CD4-positive, alpha-beta T cell (primary cell): ENCODE results near the gene HS6ST3. TPM values are rescaled to one million over a fixed set of nuclear protein-coding genes. Genes with fewer than 3 reads are reported as not detected.
A peak's percentile ranks its signal among the peaks of the same experiment; 100 is the strongest.

Source experiments
- ATAC-seq: fragments of 200-7000 bp; cut with Tn5 transposase; one replicate; pipeline ENCODE4 v1.10.0; 2022; ENCODE audit warnings: mild to moderate bottlenecking; ENCODE audit not compliant: poor library complexity
- CTCF ChIA-PET: fragments of 350-600 bp; sonication (Branson Sonifier 250); formaldehyde crosslinking; loops from one replicate; lab custom pipeline; 2021; ENCODE audit warnings: antibody characterized with exemption, inconsistent platforms; lab: Charles Lee
- POLR2A ChIA-PET: fragments of 350-600 bp; sonication (Branson Sonifier 250); formaldehyde crosslinking; loops from one replicate; lab custom pipeline; 2021; ENCODE audit warnings: antibody characterized with exemption, inconsistent platforms; lab: Charles Lee
- DNase-seq, 14 experiments: peaks; one replicate each; pipeline ENCODE4 v3.0.0-alpha.2; 2013 to 2020; ENCODE audit warnings: mixed read lengths in 2 of 14
- H3K27ac ChIP-seq, 2 donors: one replicate each; pipeline versions ENCODE4 v1.5.1 to v1.7.0; 2013; ENCODE audit warnings: low read length in 2 of 2, low read depth in 1 of 2, mild to moderate bottlenecking in 1 of 2
- H3K27me3 ChIP-seq, 2 experiments: 1 replicate in 1 of 2; 2 replicates in 1 of 2; pipeline versions ENCODE4 v1.6.1 to v1.7.0; 2013; ENCODE audit warnings: low read length in 2 of 2, control low read depth in 1 of 2, mild to moderate bottlenecking in 1 of 2, moderate library complexity in 1 of 2; ENCODE audit not compliant: insufficient read depth in 2 of 2, control insufficient read depth in 1 of 2
- H3K36me3 ChIP-seq: one replicate; pipeline ENCODE4 v1.6.1; 2013; ENCODE audit warnings: low read length, control low read depth; ENCODE audit not compliant: insufficient read depth
- H3K4me1 ChIP-seq: one replicate; pipeline ENCODE4 v1.6.1; 2013; ENCODE audit warnings: low read length, control low read depth; ENCODE audit not compliant: insufficient read depth
- H3K4me3 ChIP-seq: one replicate; pipeline ENCODE4 v1.5.1; 2013; ENCODE audit warnings: mild to moderate bottlenecking, low read length, moderate library complexity
- H3K9me3 ChIP-seq, 2 experiments: 1 replicate in 1 of 2; 2 replicates in 1 of 2; pipeline versions ENCODE4 v1.6.1 to v1.7.0; 2013; ENCODE audit warnings: low read length in 2 of 2, mild to moderate bottlenecking in 2 of 2, control low read depth in 1 of 2, moderate library complexity in 1 of 2; ENCODE audit not compliant: control insufficient read depth in 1 of 2, insufficient read depth in 1 of 2
- H3K27ac Mint-ChIP-seq: one replicate; pipeline ENCODE4 v1.8.0; 2020; ENCODE audit warnings: mixed read lengths
- H3K27me3 Mint-ChIP-seq: one replicate; pipeline ENCODE4 v1.8.0; 2021; ENCODE audit warnings: mixed read lengths
- H3K36me3 Mint-ChIP-seq: one replicate; pipeline ENCODE4 v1.8.0; 2021; ENCODE audit warnings: low read depth, mixed read lengths
- H3K4me1 Mint-ChIP-seq: one replicate; pipeline ENCODE4 v1.8.0; 2021; ENCODE audit warnings: low read depth, mixed read lengths
- H3K4me3 Mint-ChIP-seq: one replicate; pipeline ENCODE4 v1.8.0; 2020; ENCODE audit warnings: mild to moderate bottlenecking, mixed read lengths
- H3K9me3 Mint-ChIP-seq: one replicate; pipeline ENCODE4 v1.8.0; 2020; ENCODE audit warnings: mixed read lengths
- intact Hi-C, 2 experiments: fragments of 100-400 bp; cut with DNase I in 1 of 2; cut with micrococcal nuclease in 1 of 2; formaldehyde crosslinking; loops; one replicate each; pipeline versions ENCODE4 v1.15.1 to v1.9.0; 2023 to 2025; cut with DNase I, micrococcal nuclease
- total RNA-seq, 174 experiments: library from RNA in 2 of 174; stranded (reverse) in 2 of 174; gene quantifications; one replicate each; pipeline ENCODE4 v1.2.3 and lab custom pipeline; 2021 to 2026
- TF ChIP-seq, protein P1 (sequence below): fragments of 200-600 bp; IDR thresholded peaks from one replicate; pipeline ENCODE4 v1.8.0; 2022; ENCODE audit warnings: antibody characterized with exemption, mild to moderate bottlenecking

HS6ST3 gene
- total RNA-seq, 2 experiments from 2014 or later, result not detected

DNA sequence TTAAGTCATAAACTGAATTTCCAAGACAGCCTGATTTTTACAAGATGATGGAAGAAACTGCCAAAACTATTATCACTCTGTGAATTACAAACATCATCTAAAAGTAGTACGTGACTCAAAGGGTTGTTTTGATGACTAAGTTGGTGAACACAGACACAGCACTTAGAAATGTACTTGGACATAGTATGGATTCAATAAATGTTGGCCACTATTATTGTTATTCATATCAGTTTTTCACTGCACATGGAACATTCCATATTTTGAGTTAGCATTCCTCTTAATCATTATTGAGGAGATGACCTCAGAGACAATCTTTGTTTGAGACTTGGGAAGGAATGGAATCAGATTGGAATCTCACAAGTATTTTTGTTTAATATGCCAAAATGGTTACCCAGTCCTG lies 731.5 kb downstream of the HS6ST3 start:
- Histone ChIP-seq H3K4me1 (no peaks in the 10 kb centered on the region), H3K4me3 (no peak overlapping the region), H3K9me3 (no peaks in the 10 kb centered on the region), H3K27me3 (no peaks in the 10 kb centered on the region), H3K36me3 (no peaks in the 10 kb centered on the region), H3K27ac (no peak overlapping the region)
- ChIA-PET POLR2A (no interaction called here), CTCF (no interaction called here)
- intact Hi-C loops, result no loop called here
- Mint-ChIP-seq H3K9me3 (no peaks in the 10 kb centered on the region), H3K4me1 (no peaks in the 10 kb centered on the region), H3K36me3 (no peaks in the 10 kb centered on the region), H3K27me3 (no peaks in the 10 kb centered on the region), H3K4me3 (no peak overlapping the region), H3K27ac (no peak overlapping the region)
- ATAC-seq (no peak), DNase-seq (no peak)
- TF ChIP-seq, protein P1, sequence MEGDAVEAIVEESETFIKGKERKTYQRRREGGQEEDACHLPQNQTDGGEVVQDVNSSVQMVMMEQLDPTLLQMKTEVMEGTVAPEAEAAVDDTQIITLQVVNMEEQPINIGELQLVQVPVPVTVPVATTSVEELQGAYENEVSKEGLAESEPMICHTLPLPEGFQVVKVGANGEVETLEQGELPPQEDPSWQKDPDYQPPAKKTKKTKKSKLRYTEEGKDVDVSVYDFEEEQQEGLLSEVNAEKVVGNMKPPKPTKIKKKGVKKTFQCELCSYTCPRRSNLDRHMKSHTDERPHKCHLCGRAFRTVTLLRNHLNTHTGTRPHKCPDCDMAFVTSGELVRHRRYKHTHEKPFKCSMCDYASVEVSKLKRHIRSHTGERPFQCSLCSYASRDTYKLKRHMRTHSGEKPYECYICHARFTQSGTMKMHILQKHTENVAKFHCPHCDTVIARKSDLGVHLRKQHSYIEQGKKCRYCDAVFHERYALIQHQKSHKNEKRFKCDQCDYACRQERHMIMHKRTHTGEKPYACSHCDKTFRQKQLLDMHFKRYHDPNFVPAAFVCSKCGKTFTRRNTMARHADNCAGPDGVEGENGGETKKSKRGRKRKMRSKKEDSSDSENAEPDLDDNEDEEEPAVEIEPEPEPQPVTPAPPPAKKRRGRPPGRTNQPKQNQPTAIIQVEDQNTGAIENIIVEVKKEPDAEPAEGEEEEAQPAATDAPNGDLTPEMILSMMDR, result no peak

GRCh38 chr13:96821971-96822370 lies 732.1 kb downstream of the HS6ST3 start:
- TF ChIP-seq, protein P1, result no peak
- Mint-ChIP-seq H3K9me3 (no peaks in the 10 kb centered on the region), H3K36me3 (no peaks in the 10 kb centered on the region), H3K27ac (no peak overlapping the region), H3K27me3 (no peaks in the 10 kb centered on the region), H3K4me1 (no peaks in the 10 kb centered on the region), H3K4me3 (no peak overlapping the region)
- Histone ChIP-seq H3K9me3 (no peaks in the 10 kb centered on the region), H3K4me1 (no peaks in the 10 kb centered on the region), H3K27me3 (no peaks in the 10 kb centered on the region), H3K27ac (no peak overlapping the region), H3K4me3 (no peak overlapping the region), H3K36me3 (no peaks in the 10 kb centered on the region)
- intact Hi-C loops, result no loop called here
- CTCF ChIA-PET, result no interaction called here
- no peak for DNase-seq
- no peak for ATAC-seq
- POLR2A ChIA-PET, result no interaction called here

- no peaks in the 10 kb centered on the region for H3K9me3 Mint-ChIP-seq
- no peak overlapping the region for H3K4me3 Mint-ChIP-seq
- H3K4me3 ChIP-seq, result no peak overlapping the region
- TF ChIP-seq, protein P1, result no peak
- no peaks in the 10 kb centered on the region for H3K36me3 Mint-ChIP-seq
- no peak overlapping the region for H3K27ac Mint-ChIP-seq
- ATAC-seq, result no peak
- no peaks in the 10 kb centered on the region for H3K27me3 ChIP-seq
- no peaks in the 10 kb centered on the region for H3K36me3 ChIP-seq
- H3K4me1 ChIP-seq, result no peaks in the 10 kb centered on the region
- H3K27me3 Mint-ChIP-seq, result no peaks in the 10 kb centered on the region
- H3K9me3 ChIP-seq, result no peaks in the 10 kb centered on the region
- POLR2A ChIA-PET, result no interaction called here
- intact Hi-C loops, result no loop called here
- DNase-seq, result peak in 1 of 14 experiments; percentile 1
- H3K27ac ChIP-seq, result no peak overlapping the region
- H3K4me1 Mint-ChIP-seq, result no peaks in the 10 kb centered on the region
- CTCF ChIA-PET, result no interaction called here
Measured at GRCh38 chr13:96822895-96823294, 733.0 kb downstream of the HS6ST3 start.
